SU-DHL-6 (cell line): ENCODE results near the gene MRPL57.
"Not testable (repeated sequence)": the region's sequence is repeated elsewhere in the genome, so short reads cannot be mapped to it uniquely, and the experiment has no call there.

Experiments
- CTCF ChIP-seq: fragments of 200-600 bp; sonication (generic); IDR thresholded peaks from one replicate; pipeline ENCODE4 v1.5.1; 2017; ENCODE audit warnings: antibody characterized with exemption, mild to moderate bottlenecking, low read length, moderate library complexity; ENCODE audit not compliant: insufficient read depth, poor library complexity, severe bottlenecking
- EZH2phosphoT487 ChIP-seq: fragments of 200-600 bp; sonication (generic), shearing (Covaris generic); conservative IDR thresholded peaks from 2 replicates; pipeline ENCODE4 v1.6.1; 2018; ENCODE audit warnings: mild to moderate bottlenecking, antibody characterized with exemption, low read length, moderate library complexity, mixed read lengths

GRCh38 chr13:21135833-21136232, 40.6 kb upstream of the MRPL57 start:
- not testable (repeated sequence) for TF ChIP-seq CTCF, EZH2phosphoT487
